H9 (cell line): Measurements from ENCODE around the gene EPB41L4A. TPM values are rescaled to one million over a fixed set of nuclear protein-coding genes. Genes with fewer than 3 reads are reported as not detected.

Source experiments
- DNase-seq: peaks from one replicate; pipeline ENCODE4 v3.0.0-alpha.2; 2017
- H2AFZ ChIP-seq: one replicate; pipeline ENCODE4 v1.6.1; 2013; ENCODE audit warnings: mild to moderate bottlenecking, low read length, control low read depth, moderate library complexity
- H2AK5ac ChIP-seq: 2 replicates; pipeline ENCODE4 v1.6.1; 2013; ENCODE audit warnings: low read length, control low read depth, mixed read lengths; ENCODE audit not compliant: insufficient read length
- H2BK120ac ChIP-seq: one replicate; pipeline ENCODE4 v1.6.1; 2013; ENCODE audit warnings: low read depth, mild to moderate bottlenecking, low read length, control low read depth, inconsistent platforms; ENCODE audit not compliant: poor library complexity, severe bottlenecking
- H2BK12ac ChIP-seq: 2 replicates; pipeline ENCODE4 v1.6.1; 2013; ENCODE audit warnings: low read length, control low read depth, mixed read lengths, low read depth; ENCODE audit not compliant: insufficient read length
- H2BK15ac ChIP-seq: 2 replicates; pipeline ENCODE4 v1.6.1; 2013; ENCODE audit warnings: low read depth, low read length, control low read depth
- H2BK20ac ChIP-seq: one replicate; pipeline ENCODE4 v1.6.1; 2013; ENCODE audit warnings: low read depth, mild to moderate bottlenecking, low read length, control low read depth, inconsistent platforms; ENCODE audit not compliant: poor library complexity, severe bottlenecking
- H2BK5ac ChIP-seq: 2 replicates; pipeline ENCODE4 v1.6.1; 2013; ENCODE audit warnings: low read length, control low read depth, mixed read lengths; ENCODE audit not compliant: insufficient read length
- H3K14ac ChIP-seq: 2 replicates; pipeline ENCODE4 v1.6.1; 2013; ENCODE audit warnings: low read length, control low read depth; ENCODE audit not compliant: insufficient read depth
- H3K18ac ChIP-seq: 2 replicates; pipeline ENCODE4 v1.6.1; 2013; ENCODE audit warnings: low read depth, mild to moderate bottlenecking, mixed read lengths, low read length, control low read depth; ENCODE audit not compliant: insufficient read length
- H3K23ac ChIP-seq: 2 replicates; pipeline ENCODE4 v1.6.1; 2013; ENCODE audit warnings: low read length, control low read depth, mixed read lengths, low read depth; ENCODE audit not compliant: insufficient read length
- H3K23me2 ChIP-seq: 2 replicates; pipeline ENCODE4 v1.6.1; 2013; ENCODE audit warnings: low read depth, mild to moderate bottlenecking, mixed read lengths, low read length, control low read depth; ENCODE audit not compliant: insufficient read length, poor library complexity, severe bottlenecking
- H3K27ac ChIP-seq: 2 replicates; pipeline ENCODE4 v1.5.1; 2013; ENCODE audit warnings: low read length, control low read depth, mixed read lengths, low read depth; ENCODE audit not compliant: insufficient read length
- H3K27me3 ChIP-seq: 2 replicates; pipeline ENCODE4 v1.6.1; 2013; ENCODE audit warnings: low read length, control low read depth, inconsistent platforms; ENCODE audit not compliant: insufficient read depth
- H3K4ac ChIP-seq: 2 replicates; pipeline ENCODE4 v1.6.1; 2013; ENCODE audit warnings: low read depth, mild to moderate bottlenecking, control low read depth, inconsistent platforms, low read length, moderate library complexity
- H3K4me1 ChIP-seq: 2 replicates; pipeline ENCODE4 v1.6.1; 2013; ENCODE audit warnings: low read length, control low read depth, inconsistent platforms; ENCODE audit not compliant: insufficient read depth
- H3K4me2 ChIP-seq: 2 replicates; pipeline ENCODE4 v1.6.1; 2013; ENCODE audit warnings: low read length, control low read depth, mixed read lengths; ENCODE audit not compliant: insufficient read length, insufficient read depth
- H3K56ac ChIP-seq: 2 replicates; pipeline ENCODE4 v1.6.1; 2013; ENCODE audit warnings: low read depth, mild to moderate bottlenecking, mixed read lengths, low read length, control low read depth; ENCODE audit not compliant: insufficient read length
- H3K79me1 ChIP-seq: 2 replicates; pipeline ENCODE4 v1.6.1; 2013; ENCODE audit warnings: low read depth, mild to moderate bottlenecking, moderate library complexity, low read length, control low read depth, inconsistent platforms; ENCODE audit not compliant: insufficient read depth, poor library complexity, severe bottlenecking
- H3K79me2 ChIP-seq: 2 replicates; pipeline ENCODE4 v1.6.1; 2013; ENCODE audit warnings: low read length, control low read depth, inconsistent platforms; ENCODE audit not compliant: insufficient read depth
- H3K9ac ChIP-seq: 2 replicates; pipeline ENCODE4 v1.6.1; 2013; ENCODE audit warnings: low read length, control low read depth, mixed read lengths; ENCODE audit not compliant: insufficient read length; ENCODE audit errors: extremely low read depth
- H3K9me3 ChIP-seq: one replicate; pipeline ENCODE4 v1.6.1; 2013; ENCODE audit warnings: low read depth, low read length, inconsistent platforms; ENCODE audit not compliant: control insufficient read depth
- H3T11ph ChIP-seq: one replicate; pipeline ENCODE4 v1.6.1; 2013; ENCODE audit warnings: mild to moderate bottlenecking, low read length, control low read depth, inconsistent platforms
- H4K20me1 ChIP-seq: one replicate; pipeline ENCODE4 v1.6.1; 2013; ENCODE audit not compliant: control insufficient read depth, insufficient read length, insufficient read depth
- H4K5ac ChIP-seq: 2 replicates; pipeline ENCODE4 v1.6.1; 2013; ENCODE audit warnings: low read depth, mild to moderate bottlenecking, mixed read lengths, low read length, control low read depth; ENCODE audit not compliant: insufficient read length
- H4K8ac ChIP-seq: replicated peaks from 2 replicates; pipeline ENCODE4 v1.6.1; 2013; ENCODE audit warnings: low read length, control low read depth, mixed read lengths, low read depth; ENCODE audit not compliant: insufficient read length
- H4K91ac ChIP-seq: 2 replicates; pipeline ENCODE4 v1.6.1; 2013; ENCODE audit warnings: low read depth, mild to moderate bottlenecking, moderate library complexity, mixed read lengths, low read length, control low read depth; ENCODE audit not compliant: insufficient read length
- H3K27ac Mint-ChIP-seq, 3 experiments: 2 replicates in 2 of 3; 3 replicates in 1 of 3; pipeline ENCODE4 v1.8.0; 2020 to 2021; ENCODE audit warnings: mixed read lengths in 3 of 3, mild to moderate bottlenecking in 1 of 3, moderate library complexity in 1 of 3
- H3K27me3 Mint-ChIP-seq: 2 replicates; pipeline ENCODE4 v1.8.0; 2021; ENCODE audit warnings: low read depth, mild to moderate bottlenecking, moderate library complexity, mixed read lengths
- H3K36me3 Mint-ChIP-seq, 3 experiments: 2 replicates in 2 of 3; 3 replicates in 1 of 3; pipeline ENCODE4 v1.8.0; 2020 to 2021; ENCODE audit warnings: low read depth in 3 of 3, mixed read lengths in 3 of 3; ENCODE audit not compliant: insufficient read depth in 1 of 3
- H3K4me1 Mint-ChIP-seq, 2 experiments: 2 replicates each; pipeline ENCODE4 v1.8.0; 2020; ENCODE audit warnings: mixed read lengths in 2 of 2
- H3K4me3 Mint-ChIP-seq, 2 experiments: 2 replicates in 1 of 2; 3 replicates in 1 of 2; pipeline ENCODE4 v1.8.0; 2020 to 2021; ENCODE audit warnings: mild to moderate bottlenecking in 2 of 2, mixed read lengths in 2 of 2, moderate library complexity in 1 of 2
- H3K9me3 Mint-ChIP-seq, 2 experiments: 2 replicates in 1 of 2; 3 replicates in 1 of 2; pipeline ENCODE4 v1.8.0; 2020; ENCODE audit warnings: mild to moderate bottlenecking in 2 of 2, mixed read lengths in 2 of 2, moderate library complexity in 1 of 2
- CTCF ChIP-seq: fragments of 200-600 bp; sonication (generic); conservative IDR thresholded peaks from 3 replicates; pipeline ENCODE4 v1.8.0; 2021; ENCODE audit warnings: antibody characterized with exemption, mild to moderate bottlenecking
- WGBS: extraction: QIAGEN DNeasy Blood & Tissue Kit; methylation state at CpG from one replicate; pipeline ENCODE4 v1.1.7; 2013; ENCODE audit warnings: missing lambda C conversion rate, low lambda C conversion rate, mixed read lengths; ENCODE audit not compliant: insufficient read length; ENCODE audit errors: extremely low coverage; 5-methylcytosine and 5-hydroxymethylcytosine counted together
- total RNA-seq: library from RNA; stranded (reverse); gene quantifications from 2 replicates; pipeline ENCODE4 v1.2.1, GENCODE V29; 2021

The EPB41L4A gene
- total RNA-seq, 1 experiment from 2014 or later = 4.9 TPM

- no CpG with 5 or more reads among the region's 5 CpGs for WGBS
- no peak overlapping the region for H2BK5ac ChIP-seq
- H2BK120ac ChIP-seq = no peak overlapping the region
- H3K4me1 ChIP-seq = peaks cover 8% of the 10 kb centered on the region; the same call in 1 of the 2 replicates
- no peak for TF ChIP-seq CTCF
- H3K23ac ChIP-seq = no peak overlapping the region
- no peaks in the 10 kb centered on the region for H4K20me1 ChIP-seq
- no peak overlapping the region for H3K27ac ChIP-seq
- H3K9ac ChIP-seq = no peak overlapping the region
- H3K9me3 ChIP-seq = no peaks in the 10 kb centered on the region
- H4K91ac ChIP-seq = no peak overlapping the region
- H2AFZ ChIP-seq = no peak overlapping the region
- no peak overlapping the region for H3K18ac ChIP-seq
- Mint-ChIP-seq H3K27me3 (no peaks in the 10 kb centered on the region), H3K27ac (no peak overlapping the region; a peak in 2 of 7 replicates), H3K4me1 (peaks cover 17 to 25% of the 10 kb centered on the region in 2 experiments), H3K36me3 (no peaks in the 10 kb centered on the region; a peak in 2 of 7 replicates), H3K9me3 (no peaks in the 10 kb centered on the region), H3K4me3 (no peak overlapping the region)
- DNase-seq = no peak
- H2BK12ac ChIP-seq = no peak overlapping the region
- H3K27me3 ChIP-seq = no peaks in the 10 kb centered on the region
- H4K5ac ChIP-seq = no peak overlapping the region
- H4K8ac ChIP-seq = no peak overlapping the region
- H3K56ac ChIP-seq = no peak overlapping the region
- H3K4me2 ChIP-seq = no peak overlapping the region
- no peaks in the 10 kb centered on the region for H3K23me2 ChIP-seq
- no peak overlapping the region for H3K4ac ChIP-seq
- no peaks in the 10 kb centered on the region for H3K79me2 ChIP-seq
- H3K79me1 ChIP-seq = no peaks in the 10 kb centered on the region
- no peak overlapping the region for H2BK20ac ChIP-seq
- H3K14ac ChIP-seq = no peak overlapping the region
- H2AK5ac ChIP-seq = no peak overlapping the region
- no peak overlapping the region for H2BK15ac ChIP-seq
- no peak overlapping the region for H3T11ph ChIP-seq
These were observed 89.5 kb downstream of the EPB41L4A start for GRCh38 chr5:112329419-112330090.
